HepG2 (cell line): ENCODE results near the gene GALNT18. TPM values are rescaled to one million over a fixed set of nuclear protein-coding genes. Genes with fewer than 3 reads are reported as not detected.

ENCODE experiments used
- ATAC-seq: fragments of 200-7000 bp; cut with Tn5 transposase; 3 replicates; pipeline ENCODE4 v1.9.1; 2020; ENCODE audit warnings: mild to moderate bottlenecking, moderate library complexity
- BruUV-seq: library from RNA; stranded (reverse); fragments of 400-500 nt; replicated peaks from 2 replicates; lab custom pipeline; 2021; lab: Mats Ljungman, UMichigan
- CTCF ChIA-PET: fragments of 300-600 bp; formaldehyde crosslinking; extraction: SDS; loops from one replicate; lab custom pipeline; 2021; ENCODE audit warnings: low total read pairs, inconsistent platforms, low intra/inter-chr PET ratio; lab: Yijun Ruan, JAX
- POLR2A ChIA-PET: fragments of 350-600 bp; sonication (Branson Sonifier 250); formaldehyde crosslinking; loops from one replicate; lab custom pipeline; 2020; ENCODE audit warnings: antibody characterized with exemption, inconsistent platforms; lab: Yijun Ruan, JAX
- DNase-seq: peaks from one replicate; pipeline ENCODE4 v3.0.0-alpha.2; 2015; ENCODE audit warnings: low spot score
- FAIRE-seq: peaks from 3 replicates; lab custom pipeline; 2011; peaks lifted over from hg19 to GRCh38; lab: Jason Lieb, UNC
- H2AFZ ChIP-seq: one replicate; pipeline ENCODE4 v1.6.1; 2011; ENCODE audit warnings: low read length, inconsistent platforms
- H3K27ac ChIP-seq: fragments of 300-600 bp; 3 replicates; pipeline ENCODE4 v1.8.0; 2011; ENCODE audit warnings: mixed run types, mild to moderate bottlenecking, mixed read lengths, low read length, inconsistent platforms; ENCODE audit not compliant: insufficient read depth; ENCODE audit errors: extremely low read length
- H3K27me3 ChIP-seq, 2 experiments: fragments of 200-600 bp in 1 of 2; 2 replicates in 1 of 2; 3 replicates in 1 of 2; pipeline versions ENCODE4 v1.6.0 to v1.8.0; 2011; ENCODE audit warnings: low read length in 2 of 2, mild to moderate bottlenecking in 2 of 2, moderate library complexity in 2 of 2, inconsistent platforms in 1 of 2; ENCODE audit not compliant: insufficient read depth in 2 of 2, control insufficient read depth in 1 of 2
- H3K36me3 ChIP-seq, 2 experiments: fragments of 200-600 bp in 1 of 2; replicated peaks in 1 of 2; 2 replicates in 1 of 2; 3 replicates in 1 of 2; pipeline versions ENCODE4 v1.5.1 to v1.8.0; 2011; ENCODE audit warnings: low read length in 2 of 2, inconsistent platforms in 1 of 2; ENCODE audit not compliant: insufficient read depth in 2 of 2, control insufficient read depth in 1 of 2
- H3K4me1 ChIP-seq: 2 replicates; pipeline ENCODE4 v1.5.1; 2012; ENCODE audit warnings: low read length, inconsistent platforms; ENCODE audit not compliant: insufficient read depth
- H3K4me2 ChIP-seq: 2 replicates; pipeline ENCODE4 v1.6.0; 2011; ENCODE audit warnings: low read depth, low read length, inconsistent platforms
- H3K4me3 ChIP-seq, 3 experiments: fragments of 200-600 bp in 1 of 3; sonication (generic), shearing (Covaris generic) in 1 of 3; replicated peaks in 1 of 3; 2 replicates each; pipeline ENCODE4 v1.5.1; 2011 to 2016; ENCODE audit warnings: low read length in 3 of 3, inconsistent platforms in 2 of 3, low read depth in 2 of 3, mild to moderate bottlenecking in 2 of 3, control low read depth in 1 of 3, mixed read lengths in 1 of 3; ENCODE audit not compliant: insufficient read depth in 1 of 3
- H3K79me2 ChIP-seq: one replicate; pipeline ENCODE4 v1.6.1; 2011; ENCODE audit warnings: low read length, inconsistent platforms; ENCODE audit not compliant: insufficient read depth
- H3K9ac ChIP-seq: 2 replicates; pipeline ENCODE4 v1.6.0; 2011; ENCODE audit warnings: mild to moderate bottlenecking, low read depth, low read length, inconsistent platforms; ENCODE audit not compliant: insufficient read depth
- H3K9me3 ChIP-seq: 2 replicates; pipeline ENCODE4 v1.5.1; 2012; ENCODE audit warnings: mild to moderate bottlenecking, low read length
- H4K20me1 ChIP-seq: 2 replicates; pipeline ENCODE4 v1.6.0; 2011; ENCODE audit warnings: inconsistent platforms, mild to moderate bottlenecking, low read length, moderate library complexity; ENCODE audit not compliant: insufficient read depth
- ATF7-NPFF ChIP-seq: sonication (generic); formaldehyde crosslinking; IDR thresholded peaks from 2 replicates; pipeline ENCODE4 v1.8.1; 2023; ENCODE audit warnings: mild to moderate bottlenecking, low read depth, missing genetic modification reagents, moderate library complexity
- HOXD1 ChIP-seq: sonication (generic); formaldehyde crosslinking; IDR thresholded peaks from 2 replicates; pipeline ENCODE4 v1.5.0; 2020; ENCODE audit warnings: missing genetic modification reagents
- JUNB ChIP-seq: sonication (generic); formaldehyde crosslinking; IDR thresholded peaks from 2 replicates; pipeline ENCODE4 v1.8.0; 2022; ENCODE audit warnings: missing genetic modification reagents, mild to moderate bottlenecking, borderline replicate concordance
- MAF1 ChIP-seq: sonication (generic); formaldehyde crosslinking; IDR thresholded peaks from 2 replicates; pipeline ENCODE4 v1.5.0; 2020; ENCODE audit warnings: missing genetic modification reagents, borderline replicate concordance
- MYC ChIP-seq: sonication (generic); formaldehyde crosslinking; IDR thresholded peaks from 2 replicates; pipeline ENCODE4 v1.9.0; 2021; ENCODE audit warnings: missing genetic modification reagents, borderline replicate concordance
- NFKB2 ChIP-seq: sonication (generic); formaldehyde crosslinking; IDR thresholded peaks from 2 replicates; pipeline ENCODE4 v1.4.0; 2020; ENCODE audit warnings: missing genetic modification reagents, borderline replicate concordance
- TEAD3 ChIP-seq: optimal IDR thresholded peaks from 2 replicates; pipeline ENCODE3; 2016; ENCODE audit warnings: borderline replicate concordance
- TRIM24 ChIP-seq: sonication (generic); formaldehyde crosslinking; IDR thresholded peaks from 2 replicates; pipeline ENCODE4 v1.8.0; 2022; ENCODE audit warnings: mild to moderate bottlenecking, missing genetic modification reagents
- ZBTB1 ChIP-seq: sonication (generic); formaldehyde crosslinking; IDR thresholded peaks from 2 replicates; pipeline ENCODE4 v1.4.0; 2020; ENCODE audit warnings: missing genetic modification reagents, borderline replicate concordance
- ZFP37 ChIP-seq: sonication (generic); formaldehyde crosslinking; IDR thresholded peaks from 2 replicates; pipeline ENCODE4 v1.4.0; 2020; ENCODE audit warnings: missing genetic modification reagents, borderline replicate concordance
- ZKSCAN5 ChIP-seq: sonication (generic); formaldehyde crosslinking; IDR thresholded peaks from 2 replicates; pipeline ENCODE4 v1.5.1; 2020; ENCODE audit warnings: mild to moderate bottlenecking, missing genetic modification reagents
- ZNF724P ChIP-seq: sonication (generic); formaldehyde crosslinking; IDR thresholded peaks from 2 replicates; pipeline ENCODE4 v1.8.0; 2022; ENCODE audit warnings: missing genetic modification reagents, borderline replicate concordance
- WGBS: methylation state at CpG from one replicate; pipeline ENCODE4 v1.1.6; 2017; ENCODE audit warnings: low lambda C conversion rate; 5-methylcytosine and 5-hydroxymethylcytosine counted together
- in situ Hi-C: cut with HindIII; loops from 2 replicates; pipeline ENCODE4 v1.10.0; 2017; ENCODE audit warnings: low pct_unique_long_range_greater_than_20kb; ENCODE audit not compliant: extremely low pct_ligation_motif_present
- intact Hi-C: fragments of 100-400 bp; cut with micrococcal nuclease; formaldehyde crosslinking; loops from one replicate; pipeline ENCODE4 v1.10.0; 2022; ENCODE audit not compliant: unreplicated experiment
- polyA plus RNA-seq, 8 experiments: library from polyadenylated mRNA; depleted of rRNA in 3 of 8; stranded (reverse) in 7 of 8; unstranded in 1 of 8; fragments of >200 nt; fragmentation: Illumina TruSeq in 4 of 8; extraction: Trizol in 4 of 8; gene quantifications; 2 replicates each; pipeline versions ENCODE4 v1.2.1 to v1.2.3, GENCODE V29; 2011 to 2016; ENCODE audit warnings: low read depth in 4 of 8, missing spikeins in 1 of 8, mixed read lengths in 1 of 8; ENCODE audit not compliant: insufficient read depth in 1 of 8
- total RNA-seq, 5 experiments: library from RNA; depleted of rRNA; stranded (reverse); fragments of >200 nt; fragmentation: Illumina TruSeq; extraction: Trizol; gene quantifications; 2 replicates each; pipeline ENCODE4 v1.2.3, GENCODE V29; 2016; ENCODE audit warnings: low read depth in 1 of 5
- TF ChIP-seq, protein P1 (sequence below): IDR thresholded peaks from 2 replicates; pipeline ENCODE4 v1.6.1; 2016; ENCODE audit warnings: missing compliant biosample characterization, missing genetic modification reagents, borderline replicate concordance
- TF ChIP-seq, protein P2 (sequence below): sonication (generic); formaldehyde crosslinking; IDR thresholded peaks from 2 replicates; pipeline ENCODE4; 2020; ENCODE audit warnings: missing genetic modification reagents, mild to moderate bottlenecking, borderline replicate concordance

Gene GALNT18
- total and polyA plus RNA-seq, 2 of the 13 experiments (the other 11 are each of a cell fraction or from before 2014, with no cell fraction given) = 0.11 TPM; not detected in 1

DNA sequence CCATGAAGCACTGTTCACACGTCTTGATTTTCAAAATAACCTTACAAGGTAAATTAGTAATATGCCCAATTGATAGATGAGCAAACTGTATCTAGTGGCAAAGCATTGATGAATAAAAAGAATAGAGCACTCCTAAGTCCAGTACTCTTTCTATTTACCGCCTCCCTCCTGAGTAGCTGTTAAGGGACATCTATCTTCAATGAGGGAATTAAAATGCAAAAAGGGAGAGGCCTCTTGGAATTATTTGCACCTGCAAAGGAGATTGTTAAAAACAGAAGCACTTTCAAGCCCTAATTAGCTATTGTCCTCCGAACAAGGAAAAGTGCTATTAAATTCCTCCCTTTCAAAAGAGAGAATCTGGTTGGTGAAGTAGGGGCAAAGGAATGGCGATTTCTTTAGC, 6.8 kb upstream of the GALNT18 start:
- in situ Hi-C loops = no loop called here
- H3K36me3 ChIP-seq = no peaks in the 10 kb centered on the region
- BruUV-seq = no TSS peak
- no peak overlapping the region for H2AFZ ChIP-seq
- no peak overlapping the region for H3K27ac ChIP-seq
- CTCF ChIA-PET = no interaction called here
- TF ChIP-seq ZFP37 (CRISPR knock-in tag) = no peak
- no peak for TF ChIP-seq ZKSCAN5 (CRISPR knock-in tag)
- TF ChIP-seq ATF7-NPFF (CRISPR knock-in tag) = no peak
- TF ChIP-seq ZNF724P (CRISPR knock-in tag) = no peak
- no peak for TF ChIP-seq MAF1 (CRISPR knock-in tag)
- TF ChIP-seq NFKB2 (CRISPR knock-in tag) = no peak
- no peaks in the 10 kb centered on the region for H3K9me3 ChIP-seq
- H3K9ac ChIP-seq = no peak overlapping the region
- H3K27me3 ChIP-seq = peaks cover 1 to 24% of the 10 kb centered on the region in 2 experiments; a peak in 4 of 5 replicates
- no peaks in the 10 kb centered on the region for H3K79me2 ChIP-seq
- H3K4me3 ChIP-seq = no peak overlapping the region
- FAIRE-seq (no peak), ATAC-seq (no peak), DNase-seq (no peak)
- POLR2A ChIA-PET = no interaction called here
- H4K20me1 ChIP-seq = no peaks in the 10 kb centered on the region
- H3K4me1 ChIP-seq = no peaks in the 10 kb centered on the region
- no peak overlapping the region for H3K4me2 ChIP-seq
- intact Hi-C loops = no loop called here
- 20% methylated on average over 4 of the region's 4 CpGs for WGBS

DNA sequence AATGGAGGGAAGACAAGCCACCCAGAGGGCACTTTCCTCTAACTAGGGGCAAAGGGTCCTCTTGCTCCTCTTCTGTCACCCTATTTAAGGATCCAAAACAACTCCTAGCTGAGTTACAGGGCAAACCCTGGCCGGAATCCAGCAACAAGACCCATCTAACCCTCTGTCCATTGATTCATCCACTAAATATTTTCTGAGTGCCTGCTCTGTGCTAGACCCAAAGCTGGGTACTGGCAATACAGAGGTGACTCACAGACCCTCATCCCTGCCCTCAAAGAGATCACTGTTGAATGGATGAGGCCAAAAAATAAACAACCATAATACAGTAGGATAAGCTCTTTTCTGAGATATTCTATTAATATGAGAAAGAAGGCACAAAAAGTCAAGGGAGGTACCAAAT, 4.3 kb upstream of the GALNT18 start:
- intact Hi-C loops = no loop called here
- in situ Hi-C loops = no loop called here
- Histone ChIP-seq H3K79me2 (no peaks in the 10 kb centered on the region), H3K9me3 (no peaks in the 10 kb centered on the region), H3K4me3 (no peak overlapping the region), H3K36me3 (no peaks in the 10 kb centered on the region), H3K4me2 (no peak overlapping the region), H3K4me1 (peaks cover 6% of the 10 kb centered on the region; the same call in 1 of the 2 replicates), H2AFZ (no peak overlapping the region), H3K27ac (no peak overlapping the region), H3K27me3 (peaks cover 0 to 36% of the 10 kb centered on the region in 2 experiments; a peak in 4 of 5 replicates), H4K20me1 (no peaks in the 10 kb centered on the region; the same call in 1 of the 2 replicates), H3K9ac (no peak overlapping the region)
- BruUV-seq = no TSS peak
- WGBS = 0% methylated on average over 1 of the region's 1 CpG
- ATAC-seq (no peak), DNase-seq (no peak), FAIRE-seq (no peak)
- ChIA-PET POLR2A (no interaction called here), CTCF (no interaction called here)
- TF ChIP-seq HOXD1 (CRISPR knock-in tag) = no peak
- no peak for TF ChIP-seq MYC (CRISPR knock-in tag)
- TF ChIP-seq JUNB (CRISPR knock-in tag) = no peak
- TF ChIP-seq TEAD3 (CRISPR knock-in tag) = no peak
- no peak for TF ChIP-seq ZBTB1 (CRISPR knock-in tag)
- no peak for TF ChIP-seq TRIM24 (CRISPR knock-in tag)
- TF ChIP-seq, protein P1, sequence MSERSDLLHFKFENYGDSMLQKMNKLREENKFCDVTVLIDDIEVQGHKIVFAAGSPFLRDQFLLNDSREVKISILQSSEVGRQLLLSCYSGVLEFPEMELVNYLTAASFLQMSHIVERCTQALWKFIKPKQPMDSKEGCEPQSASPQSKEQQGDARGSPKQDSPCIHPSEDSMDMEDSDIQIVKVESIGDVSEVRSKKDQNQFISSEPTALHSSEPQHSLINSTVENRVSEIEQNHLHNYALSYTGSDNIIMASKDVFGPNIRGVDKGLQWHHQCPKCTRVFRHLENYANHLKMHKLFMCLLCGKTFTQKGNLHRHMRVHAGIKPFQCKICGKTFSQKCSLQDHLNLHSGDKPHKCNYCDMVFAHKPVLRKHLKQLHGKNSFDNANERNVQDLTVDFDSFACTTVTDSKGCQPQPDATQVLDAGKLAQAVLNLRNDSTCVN (CRISPR knock-in tag) = no peak
- TF ChIP-seq, protein P2, sequence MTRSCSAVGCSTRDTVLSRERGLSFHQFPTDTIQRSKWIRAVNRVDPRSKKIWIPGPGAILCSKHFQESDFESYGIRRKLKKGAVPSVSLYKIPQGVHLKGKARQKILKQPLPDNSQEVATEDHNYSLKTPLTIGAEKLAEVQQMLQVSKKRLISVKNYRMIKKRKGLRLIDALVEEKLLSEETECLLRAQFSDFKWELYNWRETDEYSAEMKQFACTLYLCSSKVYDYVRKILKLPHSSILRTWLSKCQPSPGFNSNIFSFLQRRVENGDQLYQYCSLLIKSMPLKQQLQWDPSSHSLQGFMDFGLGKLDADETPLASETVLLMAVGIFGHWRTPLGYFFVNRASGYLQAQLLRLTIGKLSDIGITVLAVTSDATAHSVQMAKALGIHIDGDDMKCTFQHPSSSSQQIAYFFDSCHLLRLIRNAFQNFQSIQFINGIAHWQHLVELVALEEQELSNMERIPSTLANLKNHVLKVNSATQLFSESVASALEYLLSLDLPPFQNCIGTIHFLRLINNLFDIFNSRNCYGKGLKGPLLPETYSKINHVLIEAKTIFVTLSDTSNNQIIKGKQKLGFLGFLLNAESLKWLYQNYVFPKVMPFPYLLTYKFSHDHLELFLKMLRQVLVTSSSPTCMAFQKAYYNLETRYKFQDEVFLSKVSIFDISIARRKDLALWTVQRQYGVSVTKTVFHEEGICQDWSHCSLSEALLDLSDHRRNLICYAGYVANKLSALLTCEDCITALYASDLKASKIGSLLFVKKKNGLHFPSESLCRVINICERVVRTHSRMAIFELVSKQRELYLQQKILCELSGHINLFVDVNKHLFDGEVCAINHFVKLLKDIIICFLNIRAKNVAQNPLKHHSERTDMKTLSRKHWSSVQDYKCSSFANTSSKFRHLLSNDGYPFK (CRISPR knock-in tag) = no peak
